Cardiac fibroblast (primary cell): Measurements from ENCODE around the gene CCRL2.
"Not testable (repeated sequence)": the region's sequence is repeated elsewhere in the genome, so short reads cannot be mapped to it uniquely, and the experiment has no call there.

Source experiments
- DNase-seq, 2 donors: peaks; one replicate each; pipeline versions ENCODE4 v3.0.0 to v3.0.0-alpha.2; 2010; ENCODE audit warnings: low read depth in 2 of 2
- H3K4me3 ChIP-seq, 2 donors: replicated peaks in 1 of 2; 1 replicate in 1 of 2; 2 replicates in 1 of 2; pipeline ENCODE4 v1.5.1; 2011; ENCODE audit warnings: low read depth in 2 of 2, low read length in 2 of 2, mild to moderate bottlenecking in 2 of 2, moderate library complexity in 1 of 2
- CTCF ChIP-seq: IDR thresholded peaks from one replicate; pipeline ENCODE4 v1.5.1; 2011; ENCODE audit warnings: low read depth, mild to moderate bottlenecking, low read length, inconsistent platforms

The CCRL2 gene

DNA sequence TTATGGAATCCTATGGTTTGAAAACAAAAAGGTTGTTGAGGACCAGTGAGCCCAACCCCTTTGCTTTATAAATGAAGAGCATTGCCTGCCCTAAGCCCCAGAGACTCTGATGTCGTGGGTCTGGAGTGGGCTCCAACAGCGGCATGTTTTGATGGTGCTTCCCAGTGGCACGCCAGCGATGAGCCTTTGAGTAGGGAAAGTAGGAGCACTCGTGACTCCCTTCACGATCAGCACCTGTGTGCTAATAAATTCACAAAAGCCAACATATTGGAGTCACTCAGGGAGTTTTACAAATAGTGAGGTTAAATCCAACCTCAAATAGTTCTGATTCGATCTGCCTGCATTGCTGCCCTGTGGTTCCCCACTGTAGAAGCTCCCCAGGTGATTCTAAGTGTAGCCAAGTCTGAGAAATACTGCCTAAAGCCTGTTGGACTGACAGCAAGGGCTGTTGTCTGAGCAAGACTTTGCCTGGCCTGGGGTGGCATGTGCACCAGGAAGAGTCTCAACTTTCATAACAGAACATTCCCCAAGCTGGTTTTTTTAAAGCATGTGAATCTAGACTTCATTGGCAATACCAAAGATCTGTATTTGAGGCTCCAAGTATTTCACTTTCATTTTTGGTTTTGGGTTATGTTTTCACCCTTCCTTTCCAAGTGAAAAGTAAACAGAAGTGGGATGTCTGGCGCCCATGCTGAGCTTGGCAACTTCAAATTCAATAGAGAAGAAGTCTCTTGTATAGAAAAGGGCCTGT is 26.4 kb upstream of the CCRL2 start:
- no peak overlapping the region for H3K4me3 ChIP-seq
- TF ChIP-seq CTCF = no peak
- no peak for DNase-seq

DNA sequence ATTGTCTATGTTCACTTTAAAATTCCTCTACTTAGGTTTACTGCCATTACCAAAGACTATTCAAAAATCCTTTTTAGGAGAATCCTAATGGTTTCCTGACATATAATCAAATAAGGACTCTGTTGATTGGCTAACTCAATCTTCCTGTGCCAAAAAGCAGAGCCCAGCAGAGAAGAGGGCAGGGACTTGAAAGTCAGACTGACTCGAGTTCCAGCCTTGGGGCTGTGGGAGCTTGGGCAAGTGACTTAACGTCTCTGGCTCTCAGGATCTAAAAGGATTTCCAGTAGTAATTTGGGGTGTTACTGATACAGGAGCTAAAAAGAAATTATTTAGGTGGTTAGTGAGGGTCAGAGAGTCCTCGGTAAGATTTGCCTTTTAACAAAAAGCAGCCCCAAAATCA is 25.4 kb upstream of the CCRL2 start:
- no peak for DNase-seq
- no peak for TF ChIP-seq CTCF
- H3K4me3 ChIP-seq = no peak overlapping the region

DNA sequence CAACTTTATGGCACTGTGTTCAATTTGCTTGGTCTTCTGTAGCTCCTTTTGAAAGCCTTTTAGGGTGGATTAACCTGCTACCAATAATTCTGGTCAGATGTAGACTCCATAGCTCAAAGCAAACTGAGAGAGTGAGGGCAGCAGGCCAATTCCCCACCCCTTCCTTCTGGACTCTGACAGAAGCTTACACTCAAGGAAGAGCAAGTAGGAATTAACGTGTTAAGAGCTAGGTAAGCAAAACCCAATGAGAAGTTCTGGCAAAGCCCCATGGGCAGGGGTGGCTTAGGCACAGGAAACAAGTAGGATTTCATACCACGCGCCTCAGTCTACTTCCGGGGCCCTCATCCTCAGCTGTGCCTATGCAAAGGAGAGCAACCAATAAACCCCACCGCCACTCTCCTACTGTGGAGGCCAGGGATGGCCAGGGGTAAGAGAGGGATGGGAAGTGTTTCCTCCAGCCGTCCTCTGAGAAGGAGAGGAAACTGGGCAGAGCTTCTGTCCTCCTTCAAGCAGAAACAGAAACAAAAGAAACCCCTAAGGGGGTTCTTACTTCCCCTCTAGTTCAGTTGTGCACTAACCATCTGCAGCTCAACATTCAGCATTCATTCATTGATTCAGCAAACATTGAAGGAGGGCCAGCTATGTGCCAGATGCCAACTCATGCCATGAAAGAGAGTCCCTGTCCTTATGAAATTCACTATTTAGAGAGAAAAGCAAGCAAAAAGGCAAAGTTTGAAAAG is 23.7 kb upstream of the CCRL2 start:
- no peak for DNase-seq
- no peak for TF ChIP-seq CTCF
- no peak overlapping the region for H3K4me3 ChIP-seq

DNA sequence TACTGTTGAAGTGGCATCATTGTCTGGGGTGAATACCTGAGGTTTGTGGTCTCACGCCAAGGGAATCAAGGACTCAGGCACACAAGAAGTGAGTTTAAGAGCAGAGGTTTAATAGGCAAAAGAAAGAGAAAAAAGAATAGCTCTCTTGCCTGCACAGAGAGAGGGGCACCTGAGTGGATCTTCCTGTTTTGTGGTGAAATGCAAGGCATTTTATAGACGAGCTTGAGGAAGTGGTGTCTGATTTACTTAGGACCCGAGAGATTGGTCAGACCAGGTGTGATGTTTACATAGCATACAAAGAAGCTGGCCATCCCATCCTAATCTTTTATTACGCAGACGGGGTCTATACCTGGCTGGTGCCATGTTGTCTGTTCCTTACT is 23.1 kb upstream of the CCRL2 start:
- no peak for DNase-seq
- no peak for TF ChIP-seq CTCF
- no peak overlapping the region for H3K4me3 ChIP-seq

GRCh38 chr3:46386205-46386604 is 20.9 kb upstream of the CCRL2 start:
- no peak overlapping the region for H3K4me3 ChIP-seq
- peak in 1 of 2 donors; percentile 72 for DNase-seq
- no peak for TF ChIP-seq CTCF

DNA sequence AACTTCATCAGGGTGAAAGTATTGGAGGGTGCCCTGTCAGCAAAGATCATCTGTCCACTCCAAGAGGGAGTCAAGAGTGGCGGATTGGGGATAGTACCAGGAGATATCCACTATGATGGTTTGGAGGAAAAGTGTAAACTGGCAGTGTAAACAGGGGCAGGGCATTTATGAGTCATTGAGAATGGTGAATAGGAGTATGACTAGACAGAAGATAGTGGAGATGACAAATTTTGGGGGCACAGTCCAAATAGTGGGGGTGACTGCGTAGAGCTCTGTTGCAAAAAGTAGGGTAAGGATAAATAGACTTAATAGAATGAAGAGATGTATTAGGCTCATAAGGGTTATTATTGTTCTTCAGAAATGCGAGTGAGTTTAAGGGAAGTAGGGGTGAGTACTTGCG is 18.2 kb upstream of the CCRL2 start:
- not testable (repeated sequence) for H3K4me3 ChIP-seq, DNase-seq

DNA sequence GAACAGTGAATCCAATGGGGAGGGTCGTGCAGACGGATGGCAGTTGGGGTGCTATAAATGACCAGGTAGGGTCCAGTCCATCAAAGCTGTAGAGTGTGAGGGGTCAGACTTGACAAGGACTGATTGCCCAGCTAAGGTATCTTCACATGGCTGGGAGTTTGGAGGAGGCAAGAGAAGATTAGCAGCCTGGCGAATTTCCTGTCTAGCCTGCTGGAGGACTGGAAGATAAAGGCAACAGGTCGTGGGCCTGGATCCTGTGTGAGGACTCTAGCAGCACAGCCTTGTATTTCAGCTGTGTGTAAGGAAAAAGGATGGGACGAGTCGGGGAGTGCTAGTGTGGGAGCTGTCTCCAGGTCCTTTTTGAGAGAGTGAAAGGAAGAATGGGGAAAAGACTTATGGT is 17.8 kb upstream of the CCRL2 start:
- no peak for TF ChIP-seq CTCF
- DNase-seq = no peak
- H3K4me3 ChIP-seq = no peak overlapping the region

DNA sequence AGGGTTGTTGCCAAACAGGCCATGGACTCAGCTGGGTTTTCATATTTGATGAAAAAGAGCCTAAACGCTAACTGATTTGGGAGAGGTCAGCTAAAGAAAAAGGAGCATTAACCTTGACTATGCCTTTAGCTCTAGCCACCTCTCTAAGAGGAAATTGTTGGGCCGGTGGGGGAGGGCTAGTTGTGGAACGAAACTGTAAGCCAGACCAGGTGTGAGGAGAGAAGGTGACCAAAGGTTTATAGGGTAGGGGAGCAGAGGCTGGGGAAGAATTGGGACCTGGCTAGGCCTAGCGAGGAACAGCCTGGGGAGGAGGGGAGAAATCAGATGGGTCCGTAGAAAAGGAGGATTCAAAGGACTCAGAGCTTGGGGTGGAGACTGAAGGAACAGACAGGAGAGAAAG is 15.5 kb upstream of the CCRL2 start:
- DNase-seq, H3K4me3 ChIP-seq: not testable (repeated sequence)
